ENCODE measurements around the gene RNFT2.

Gene RNFT2

GRCh38 chr12:116880817-116881324 is 142.8 kb downstream of the RNFT2 start:
- DNase-seq: peak; percentile 4

- DNase-seq: no peak
Measured at GRCh38 chr12:116881325-116881876, 143.3 kb downstream of the RNFT2 start, which contains the start of gene HRK. Gene HRK (minus strand): TSS chr12:116881441. CDS start chr12:116881307, 134 bp downstream.

- DNase-seq: no peak
Measured at GRCh38 chr12:116881877-116882507, 143.9 kb downstream of the RNFT2 start.

- no peak for DNase-seq
Measured at GRCh38 chr12:116882742-116883141, 144.6 kb downstream of the RNFT2 start.

- no peak for DNase-seq
Measured at GRCh38 chr12:116884871-116885270, 146.8 kb downstream of the RNFT2 start.

- no peak for DNase-seq
Measured at GRCh38 chr12:116885491-116885890, 147.4 kb downstream of the RNFT2 start.

GRCh38 chr12:116887244-116887643 is 149.1 kb downstream of the RNFT2 start:
- DNase-seq: no peak

GRCh38 chr12:116887897-116888296 is 149.8 kb downstream of the RNFT2 start:
- DNase-seq: no peak

GRCh38 chr12:116890330-116890729 is 152.2 kb downstream of the RNFT2 start:
- DNase-seq: no peak

- no peak for DNase-seq
Measured at GRCh38 chr12:116891019-116891418, 152.9 kb downstream of the RNFT2 start.

- no peak for DNase-seq
Measured at GRCh38 chr12:116892349-116893140, 154.4 kb downstream of the RNFT2 start.

GRCh38 chr12:116894913-116895312 is 156.8 kb downstream of the RNFT2 start:
- no peak for DNase-seq

- no peak for DNase-seq
Measured at GRCh38 chr12:116896411-116896924, 158.4 kb downstream of the RNFT2 start.

GRCh38 chr12:116897476-116897875 is 159.4 kb downstream of the RNFT2 start:
- no peak for DNase-seq

GRCh38 chr12:116898669-116899068 is 160.6 kb downstream of the RNFT2 start:
- DNase-seq: no peak

GRCh38 chr12:116901612-116902011 is 163.5 kb downstream of the RNFT2 start:
- DNase-seq: no peak

Measured in CD4-positive, alpha-beta T cell treated with Interleukin-6 for 4 hours (primary cell).